Epidermal melanocyte (primary cell): ENCODE measurements around the gene C16orf90.
"Not testable (repeated sequence)": the region's sequence is repeated elsewhere in the genome, so short reads cannot be mapped to it uniquely, and the experiment has no call there.

Source experiments
- DNase-seq: peaks from one replicate; pipeline ENCODE4 v3.0.0; 2011; ENCODE audit warnings: low spot score; ENCODE audit not compliant: insufficient read length

Gene C16orf90

GRCh38 chr16:3485097-3485745 lies 10.1 kb downstream of the C16orf90 start:
- no peak for DNase-seq

- DNase-seq = no peak
Measured at GRCh38 chr16:3484318-3485096, 10.8 kb downstream of the C16orf90 start.

- no peak for DNase-seq
Measured at GRCh38 chr16:3482659-3483241, 12.5 kb downstream of the C16orf90 start.

- DNase-seq = no peak
Measured at GRCh38 chr16:3481696-3482658, 13.3 kb downstream of the C16orf90 start.

GRCh38 chr16:3480901-3481695 lies 14.2 kb downstream of the C16orf90 start:
- DNase-seq = no peak

GRCh38 chr16:3479654-3480216 lies 15.6 kb downstream of the C16orf90 start:
- DNase-seq = no peak

- DNase-seq = no peak
Measured at GRCh38 chr16:3478242-3478925, 16.9 kb downstream of the C16orf90 start.

- no peak for DNase-seq
Measured at GRCh38 chr16:3476409-3476808, 18.9 kb downstream of the C16orf90 start.

- DNase-seq = no peak
Measured at GRCh38 chr16:3475604-3476375, 19.5 kb downstream of the C16orf90 start.

- not testable (repeated sequence) for DNase-seq
Measured at GRCh38 chr16:3474870-3475269, 20.4 kb downstream of the C16orf90 start.

GRCh38 chr16:3474136-3474779 lies 21.0 kb downstream of the C16orf90 start:
- DNase-seq = no peak

GRCh38 chr16:3473596-3473943 lies 21.7 kb downstream of the C16orf90 start:
- not testable (repeated sequence) for DNase-seq

GRCh38 chr16:3472878-3473595 lies 22.3 kb downstream of the C16orf90 start:
- no peak for DNase-seq

GRCh38 chr16:3471518-3472176 lies 23.6 kb downstream of the C16orf90 start:
- no peak for DNase-seq

- no peak for DNase-seq
Measured at GRCh38 chr16:3470723-3471122, 24.6 kb downstream of the C16orf90 start.

GRCh38 chr16:3469736-3470135 lies 25.6 kb downstream of the C16orf90 start:
- no peak for DNase-seq

- no peak for DNase-seq
Measured at GRCh38 chr16:3468501-3468900, 26.8 kb downstream of the C16orf90 start.
